Measurements from ENCODE around the gene RUNX3.

RUNX3 gene

GRCh38 chr1:24878775-24879742 is 51.0 kb downstream of the RUNX3 start:
- no peak for DNase-seq

- no peak for DNase-seq
Observed at GRCh38 chr1:24878045-24878444, 52.0 kb downstream of the RUNX3 start.

- DNase-seq: no peak
Observed at GRCh38 chr1:24875991-24876506, 54.0 kb downstream of the RUNX3 start.

DNA sequence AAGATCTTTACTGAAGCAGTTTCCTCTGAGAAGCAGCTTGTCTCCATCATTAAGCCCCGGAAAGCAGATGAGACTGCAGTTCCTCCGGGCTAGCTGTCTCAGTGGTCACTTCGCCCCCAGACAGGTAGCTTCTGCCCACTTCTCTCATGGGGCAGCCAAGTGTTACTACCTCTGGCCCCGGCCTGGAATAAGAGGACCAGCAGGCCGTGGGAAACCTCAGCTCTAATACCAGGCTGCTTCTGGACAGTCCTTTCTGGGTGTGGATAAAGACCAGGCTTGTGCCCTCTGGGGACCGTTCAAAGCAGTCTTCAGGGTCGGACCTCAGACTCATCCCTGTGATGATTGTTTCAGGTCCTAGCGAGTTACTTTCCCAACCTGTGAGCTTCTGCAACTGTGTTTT is 54.8 kb downstream of the RUNX3 start:
- no peak for DNase-seq

DNA sequence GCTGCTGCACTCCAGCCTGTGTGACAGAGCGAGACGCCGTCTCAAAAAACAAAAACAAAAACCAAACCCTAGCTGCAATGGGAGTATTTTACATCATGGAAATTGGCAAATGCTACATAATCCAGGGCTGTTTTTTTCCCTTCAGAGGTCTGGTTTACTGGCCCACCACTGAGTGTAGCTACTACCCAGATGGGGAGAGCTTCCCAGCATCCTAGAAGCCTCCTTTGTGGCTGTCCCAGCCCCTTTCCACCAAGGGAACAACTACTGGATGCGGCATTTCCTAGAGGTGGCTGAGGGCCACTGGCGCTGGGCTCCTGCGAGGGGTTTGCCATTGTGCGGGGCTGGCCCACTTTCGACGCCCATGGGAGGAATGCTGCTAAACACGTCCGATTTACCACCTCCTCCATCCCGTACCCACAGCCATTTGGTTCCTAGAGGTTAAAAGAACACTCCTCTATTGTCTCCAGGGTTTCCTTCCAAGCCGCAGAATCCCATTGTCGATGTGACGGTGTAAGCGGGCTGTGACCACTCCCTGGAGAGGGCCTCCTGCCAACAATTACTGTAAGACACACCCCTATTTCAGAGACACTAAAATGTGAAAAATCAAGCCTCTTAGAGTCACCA is 55.4 kb downstream of the RUNX3 start:
- no peak for DNase-seq

GRCh38 chr1:24874056-24874455 is 56.0 kb downstream of the RUNX3 start:
- no peak for DNase-seq

GRCh38 chr1:24873148-24873547 is 56.9 kb downstream of the RUNX3 start:
- DNase-seq: no peak

- DNase-seq: no peak
Observed at GRCh38 chr1:24872061-24872850, 57.8 kb downstream of the RUNX3 start.

DNA sequence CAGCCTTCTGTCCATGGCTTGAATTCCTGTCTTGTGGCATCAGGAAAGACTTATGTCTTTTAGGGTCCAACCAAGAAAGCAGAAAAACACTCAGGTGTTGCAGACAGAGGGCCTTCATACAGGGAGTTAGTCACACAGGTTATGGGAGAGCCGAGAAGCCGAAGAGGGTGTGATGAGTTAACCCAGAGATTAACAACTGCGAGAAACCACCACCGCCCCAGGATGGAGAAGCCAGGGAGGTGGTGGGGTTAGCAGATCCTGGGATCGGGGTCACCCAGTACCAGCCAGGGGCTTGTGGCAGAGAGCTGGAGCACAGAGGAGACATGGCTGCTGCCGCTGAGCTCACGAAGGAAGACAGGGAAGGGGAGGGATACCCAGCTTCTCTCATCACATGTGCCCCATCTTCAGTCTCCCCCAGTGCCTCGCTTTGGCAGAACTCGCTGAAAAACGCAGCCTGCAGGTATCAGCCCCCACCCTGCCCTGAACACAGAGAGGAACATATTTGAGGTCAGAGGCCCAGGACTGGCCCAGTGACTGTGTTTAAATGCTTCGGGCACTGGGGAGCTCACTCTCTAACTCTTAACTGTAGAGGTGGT is 58.7 kb downstream of the RUNX3 start:
- no peak for DNase-seq

GRCh38 chr1:24870551-24871195 is 59.4 kb downstream of the RUNX3 start:
- DNase-seq: no peak

DNA sequence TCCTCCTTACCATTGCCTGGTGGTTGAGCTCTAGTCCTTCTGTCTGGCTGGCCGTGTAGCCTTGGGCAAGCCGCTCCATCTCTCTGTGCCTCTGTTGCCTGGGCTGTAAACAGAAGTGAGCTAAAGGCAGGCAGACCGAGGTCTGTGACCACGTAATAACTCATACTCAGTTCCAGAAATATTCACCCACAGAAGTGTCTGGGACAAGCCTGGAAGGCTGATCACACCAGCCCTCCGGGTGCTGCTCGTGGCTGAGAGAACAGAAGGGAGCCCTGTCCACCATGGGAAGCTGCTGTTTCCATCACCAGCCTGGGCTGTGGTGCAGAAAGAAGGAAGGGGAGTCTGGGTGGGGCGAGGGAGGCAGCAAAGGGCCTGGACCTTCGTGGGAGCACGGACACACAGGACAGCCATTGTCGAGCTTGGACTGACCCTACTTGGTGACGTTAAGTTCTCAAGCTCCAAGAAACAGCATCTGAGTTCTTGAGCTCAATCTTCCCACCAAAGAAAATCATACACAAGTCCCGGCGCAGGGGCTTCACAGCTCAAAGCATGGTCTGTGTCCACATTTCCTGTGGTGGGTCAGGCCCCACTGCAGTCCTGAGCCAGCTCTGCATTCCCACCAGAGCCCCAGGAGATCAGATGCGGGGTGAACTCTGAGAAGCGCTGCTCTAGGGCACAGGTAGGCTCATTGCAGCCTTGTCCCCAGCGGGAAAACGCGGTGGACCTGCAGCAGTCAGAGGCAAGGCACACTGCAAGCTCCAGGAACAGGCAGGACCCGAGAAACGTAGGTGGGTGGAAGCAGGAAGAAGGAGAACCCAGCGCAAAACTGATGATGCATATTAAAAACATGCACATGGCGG is 61.8 kb downstream of the RUNX3 start:
- no peak for DNase-seq

DNA sequence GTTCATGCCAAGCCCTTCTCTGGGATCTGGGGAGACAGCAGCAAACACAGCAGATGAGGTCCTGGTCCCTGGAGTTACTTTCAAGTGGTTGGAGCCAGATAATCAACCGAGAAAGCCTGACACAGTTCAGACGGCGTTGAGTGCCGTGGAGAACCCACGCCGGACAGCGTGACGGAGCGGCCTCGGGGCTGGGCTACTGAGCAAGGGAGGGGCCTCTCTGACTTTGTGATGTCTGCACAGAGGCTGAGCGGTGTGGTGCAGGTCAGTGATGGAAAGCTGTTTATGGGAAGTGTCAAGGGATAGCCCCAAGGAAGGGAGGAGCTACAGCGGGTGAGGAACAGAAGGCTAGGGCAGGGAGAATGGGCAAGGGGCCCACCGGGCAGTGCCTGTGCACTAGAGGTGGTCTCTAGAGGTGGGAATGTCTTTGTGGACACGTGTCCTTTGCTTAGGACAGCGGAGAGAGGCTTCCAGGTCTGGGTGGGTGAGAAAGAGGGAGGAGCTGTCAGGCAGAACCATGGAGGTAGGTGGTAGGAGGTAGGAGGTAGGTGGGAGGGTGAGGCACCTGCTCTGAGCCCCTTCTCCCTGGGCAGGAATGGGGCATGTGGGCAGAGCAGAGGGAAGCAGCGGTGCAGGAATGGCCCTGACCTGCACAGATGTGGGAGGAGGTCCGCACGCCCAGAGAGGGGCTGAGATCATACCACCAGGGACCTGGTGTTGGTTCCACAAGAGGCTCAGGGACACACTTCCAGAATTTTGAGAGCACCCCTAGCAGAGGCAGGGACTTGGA is 62.8 kb downstream of the RUNX3 start:
- no peak for DNase-seq

DNA sequence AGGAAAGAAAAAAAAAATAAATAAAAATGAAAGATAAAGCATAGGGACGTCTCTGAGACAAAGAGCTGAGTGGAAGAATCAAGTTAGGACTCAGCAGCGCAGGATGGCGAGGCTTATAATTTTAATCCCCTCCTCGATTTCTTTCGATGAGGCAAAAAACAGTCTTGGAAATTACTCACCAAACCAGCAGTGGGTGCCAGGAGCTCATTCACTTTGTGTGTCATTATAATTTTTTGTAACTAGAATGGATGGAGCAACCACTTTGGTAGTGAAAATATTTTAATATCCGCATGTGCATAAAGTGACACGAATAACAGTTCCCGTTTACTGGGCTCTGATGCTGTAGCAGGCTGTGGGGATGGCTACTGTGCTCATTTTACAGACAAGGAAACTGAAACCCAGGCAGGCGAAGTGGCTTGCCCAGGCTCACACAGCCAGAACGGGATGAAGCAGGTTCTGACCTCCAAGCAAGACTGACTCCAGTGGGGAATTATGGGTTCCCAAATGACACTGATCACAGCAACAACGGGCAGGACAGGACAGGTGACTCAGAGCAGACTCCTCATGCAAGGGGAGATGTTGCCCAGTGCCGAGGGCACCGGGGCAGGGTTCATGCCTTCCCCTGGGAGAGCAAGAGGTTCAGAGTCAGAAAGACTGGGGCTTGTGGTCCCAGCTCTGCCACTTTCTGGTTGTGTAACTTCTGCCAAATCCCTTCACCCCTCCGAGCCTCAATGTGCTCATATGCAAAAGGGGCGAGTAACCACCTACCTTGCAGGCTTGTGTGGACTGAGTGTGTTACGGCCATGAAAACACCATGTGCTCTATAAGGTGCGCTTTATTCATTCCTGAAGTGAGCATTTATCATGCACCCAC is 63.6 kb downstream of the RUNX3 start:
- no peak for DNase-seq

DNA sequence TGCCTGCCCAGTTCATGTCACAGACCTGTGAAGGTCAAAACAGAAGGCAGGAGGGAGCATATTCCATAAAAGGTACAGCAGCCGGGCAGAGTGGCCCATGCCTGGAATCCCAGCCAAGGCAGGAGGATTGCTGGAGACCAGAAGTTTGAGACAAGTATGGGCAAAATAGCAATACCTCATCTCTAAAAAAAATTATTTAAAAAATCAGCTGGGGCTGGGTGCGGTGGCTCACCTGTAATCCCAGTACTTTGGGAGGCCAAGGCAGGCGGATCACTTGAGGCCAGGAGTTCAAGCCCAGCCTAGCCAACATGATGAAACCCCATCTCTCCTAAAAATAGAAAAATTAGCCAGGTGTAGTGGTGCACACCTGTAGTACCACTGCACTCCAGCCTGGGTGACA is 64.5 kb downstream of the RUNX3 start:
- DNase-seq: no peak

GRCh38 chr1:24865168-24865567 is 64.9 kb downstream of the RUNX3 start:
- no peak for DNase-seq

- DNase-seq: no peak
Observed at GRCh38 chr1:24864370-24864777, 65.7 kb downstream of the RUNX3 start.

- DNase-seq: no peak
Observed at GRCh38 chr1:24862775-24863483, 67.1 kb downstream of the RUNX3 start.

DNA sequence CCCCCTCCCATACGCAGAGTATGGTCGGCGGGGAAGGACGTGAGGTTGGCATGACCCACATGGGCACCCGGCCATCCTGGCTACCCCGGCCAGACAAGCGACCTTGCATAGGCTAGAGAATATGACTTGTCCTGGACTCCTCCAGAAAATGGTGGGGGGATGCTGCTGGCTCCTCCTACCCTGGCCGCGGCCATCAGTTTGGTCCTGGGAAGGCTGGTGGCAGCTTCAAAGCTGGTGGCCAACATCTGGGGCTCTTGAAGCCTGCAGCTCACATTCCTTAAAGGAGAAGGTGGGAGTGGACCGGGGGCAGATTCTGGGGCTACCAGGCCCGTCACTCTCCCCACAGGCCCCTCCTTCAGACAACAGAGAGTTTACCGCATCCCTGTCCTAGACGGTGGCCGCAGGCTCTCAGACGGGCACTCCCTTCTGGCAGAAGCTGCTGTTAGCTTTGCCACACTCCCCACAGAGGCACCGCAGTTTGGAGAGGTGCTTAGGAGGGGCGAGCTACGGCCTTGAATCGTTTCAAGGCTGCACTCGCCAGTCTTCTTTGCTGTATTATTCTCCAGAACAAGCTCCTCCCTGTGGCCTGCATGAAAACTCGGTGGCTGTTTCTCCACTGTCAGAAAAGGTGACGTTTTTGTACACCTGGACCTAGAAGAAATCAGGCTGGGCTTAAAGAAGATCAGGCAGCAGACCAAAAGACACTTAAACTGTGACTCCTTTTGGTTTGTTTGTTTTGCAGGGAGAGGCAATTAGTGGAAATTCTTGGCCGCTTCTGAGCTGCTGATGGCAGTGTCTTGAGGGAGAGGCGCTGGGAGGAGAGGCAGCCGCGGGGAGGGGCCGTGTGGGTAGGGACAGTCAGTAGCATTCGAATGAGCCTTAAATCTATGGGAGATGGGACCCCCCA is 68.0 kb downstream of the RUNX3 start:
- no peak for DNase-seq

Measured in activated CD4-positive, CD25-positive, alpha-beta regulatory T cell (primary cell).